GM18517 (cell line): ENCODE results near the gene SMURF1.

Experiments used
- ATAC-seq: cut with Tn5 transposase; IDR thresholded peaks from one replicate; pipeline ENCODE4 v1.9.1; 2021; ENCODE audit warnings: mild to moderate bottlenecking, moderate library complexity; ENCODE audit not compliant: unreplicated experiment

The SMURF1 gene

DNA sequence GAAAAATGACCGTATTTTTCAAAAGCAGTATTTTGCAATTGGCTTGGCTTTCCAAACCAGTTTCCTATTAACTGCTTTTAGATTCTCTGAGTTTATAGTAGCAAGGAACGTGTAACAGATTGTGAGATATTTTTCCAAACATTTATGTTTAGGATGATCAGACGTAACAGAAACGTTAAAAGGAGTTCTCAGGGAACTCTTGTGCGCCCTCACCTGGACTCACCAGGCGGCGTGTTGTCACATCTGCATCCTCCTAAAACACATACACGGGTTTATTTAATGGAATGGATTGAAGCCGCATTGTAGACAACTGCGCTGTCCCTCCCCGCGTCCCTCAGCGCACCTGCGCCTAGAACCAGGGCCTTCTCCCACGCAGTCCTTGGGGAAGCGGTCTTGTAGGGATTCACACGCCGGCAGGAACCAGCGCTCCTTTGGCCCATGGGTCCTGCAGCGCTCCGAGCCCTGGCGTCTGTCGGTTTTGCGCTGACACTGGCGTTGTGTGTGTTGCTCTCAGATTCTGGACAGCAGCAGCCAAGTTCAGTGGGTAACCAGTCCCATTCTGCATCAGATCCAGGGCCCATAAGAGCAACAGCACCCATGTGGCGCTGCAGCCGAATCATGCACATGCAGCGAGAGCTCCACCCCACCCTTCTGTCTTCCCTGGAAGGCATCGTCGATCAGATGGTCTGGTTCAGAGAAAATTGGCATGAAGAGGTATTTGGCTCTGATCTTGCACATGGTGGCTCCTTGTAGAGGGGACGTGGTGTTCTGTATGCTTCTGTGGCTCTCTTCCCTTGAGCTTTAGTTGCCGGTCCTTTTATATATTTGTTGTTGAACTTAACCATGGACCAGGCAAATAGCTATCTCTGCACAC is 150.6 kb downstream of the SMURF1 start:
- no peak for ATAC-seq

DNA sequence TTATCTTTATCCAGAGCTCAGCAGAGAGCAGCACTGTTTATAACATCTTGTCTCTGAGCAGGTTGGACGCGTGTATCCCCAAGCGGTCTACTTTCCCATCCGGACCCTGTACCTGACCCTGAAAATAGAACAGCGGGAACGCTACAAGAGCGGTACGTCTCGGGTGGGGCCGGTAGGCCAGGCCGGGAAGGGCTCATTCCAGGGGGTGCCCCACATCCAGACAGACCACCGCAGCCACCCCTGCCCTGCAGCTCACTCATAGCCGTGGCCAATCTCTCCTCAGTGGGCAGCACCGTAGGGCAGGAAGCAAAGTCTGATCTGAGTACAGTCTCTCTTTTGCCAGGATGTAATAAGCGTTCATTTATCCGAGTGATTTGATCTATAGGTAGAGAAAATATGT is 151.8 kb downstream of the SMURF1 start:
- ATAC-seq = no peak

GRCh38 chr7:98991141-98991540 is 152.8 kb downstream of the SMURF1 start:
- ATAC-seq = no peak

GRCh38 chr7:98990356-98990755 is 153.6 kb downstream of the SMURF1 start:
- ATAC-seq = no peak

DNA sequence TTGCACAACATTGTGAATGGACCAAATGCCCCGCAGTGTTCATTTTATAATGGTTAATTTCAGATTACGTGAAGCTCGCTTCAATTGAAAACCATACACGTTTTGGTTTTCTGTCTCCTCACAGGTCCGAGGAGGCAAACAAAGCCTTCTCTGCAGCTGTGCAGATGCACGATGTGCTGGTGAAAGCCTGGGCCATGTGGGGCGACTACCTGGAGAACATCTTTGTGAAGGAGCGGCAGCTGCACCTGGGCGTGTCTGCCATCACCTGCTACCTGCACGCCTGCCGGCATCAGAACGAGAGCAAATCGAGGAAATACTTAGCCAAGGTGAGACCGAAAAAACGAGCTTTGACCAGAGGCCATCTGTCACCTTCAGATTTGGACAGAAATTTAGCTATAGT is 155.3 kb downstream of the SMURF1 start:
- ATAC-seq = no peak

- no peak for ATAC-seq
Observed at GRCh38 chr7:98985945-98986344, 158.0 kb downstream of the SMURF1 start.

GRCh38 chr7:98985406-98985805 is 158.5 kb downstream of the SMURF1 start:
- ATAC-seq = no peak

GRCh38 chr7:98984126-98984525 is 159.8 kb downstream of the SMURF1 start:
- ATAC-seq = no peak

GRCh38 chr7:98982686-98983085 is 161.2 kb downstream of the SMURF1 start:
- no peak for ATAC-seq

- no peak for ATAC-seq
Observed at GRCh38 chr7:98981701-98982100, 162.2 kb downstream of the SMURF1 start.

DNA sequence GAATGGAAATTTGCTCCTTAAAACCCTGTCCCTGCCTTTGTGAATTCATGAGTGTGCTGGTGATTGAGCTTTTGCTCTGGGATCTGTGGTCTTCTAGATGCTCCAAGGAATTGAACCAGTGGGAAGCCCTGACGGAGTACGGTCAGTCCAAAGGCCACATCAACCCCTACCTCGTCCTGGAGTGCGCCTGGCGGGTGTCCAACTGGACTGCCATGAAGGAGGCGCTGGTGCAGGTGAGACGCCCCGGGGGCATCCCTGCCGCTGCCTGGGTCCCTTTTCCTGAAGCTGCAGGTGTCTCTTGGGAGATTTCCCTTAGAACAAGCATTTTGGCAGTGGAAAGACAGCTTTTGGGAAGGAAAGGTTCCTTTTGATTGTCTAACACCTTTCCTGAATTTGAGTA is 165.2 kb downstream of the SMURF1 start:
- no peak for ATAC-seq
